GM19099 (cell line): ENCODE results near the gene OBSCN.

ENCODE experiments used
- POLR2A ChIP-seq: IDR thresholded peaks from 3 replicates; pipeline ENCODE4 v1.6.1; 2011; ENCODE audit warnings: low read depth; ENCODE audit not compliant: insufficient read length; ENCODE audit errors: extremely low read depth

OBSCN gene

GRCh38 chr1:228415221-228415620, 207.4 kb downstream of the OBSCN start:
- TF ChIP-seq POLR2A, result no peak

DNA sequence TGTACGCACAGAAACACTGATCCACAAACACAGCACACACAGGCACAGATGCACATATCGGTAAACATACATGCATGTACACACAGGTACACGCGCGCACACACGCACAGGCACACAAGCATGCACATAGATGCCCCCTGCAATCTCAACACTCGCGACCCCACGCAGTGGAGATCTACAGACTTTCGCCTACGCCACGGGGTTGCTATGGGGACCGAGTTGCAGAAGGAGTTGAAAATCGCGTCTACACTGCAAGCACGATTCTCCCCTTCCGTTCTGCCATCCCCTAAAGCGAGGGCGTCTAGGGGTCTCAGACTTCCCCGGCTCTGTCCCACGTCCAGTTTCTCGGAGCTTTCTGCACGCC, 208.0 kb downstream of the OBSCN start:
- TF ChIP-seq POLR2A, result no peak

DNA sequence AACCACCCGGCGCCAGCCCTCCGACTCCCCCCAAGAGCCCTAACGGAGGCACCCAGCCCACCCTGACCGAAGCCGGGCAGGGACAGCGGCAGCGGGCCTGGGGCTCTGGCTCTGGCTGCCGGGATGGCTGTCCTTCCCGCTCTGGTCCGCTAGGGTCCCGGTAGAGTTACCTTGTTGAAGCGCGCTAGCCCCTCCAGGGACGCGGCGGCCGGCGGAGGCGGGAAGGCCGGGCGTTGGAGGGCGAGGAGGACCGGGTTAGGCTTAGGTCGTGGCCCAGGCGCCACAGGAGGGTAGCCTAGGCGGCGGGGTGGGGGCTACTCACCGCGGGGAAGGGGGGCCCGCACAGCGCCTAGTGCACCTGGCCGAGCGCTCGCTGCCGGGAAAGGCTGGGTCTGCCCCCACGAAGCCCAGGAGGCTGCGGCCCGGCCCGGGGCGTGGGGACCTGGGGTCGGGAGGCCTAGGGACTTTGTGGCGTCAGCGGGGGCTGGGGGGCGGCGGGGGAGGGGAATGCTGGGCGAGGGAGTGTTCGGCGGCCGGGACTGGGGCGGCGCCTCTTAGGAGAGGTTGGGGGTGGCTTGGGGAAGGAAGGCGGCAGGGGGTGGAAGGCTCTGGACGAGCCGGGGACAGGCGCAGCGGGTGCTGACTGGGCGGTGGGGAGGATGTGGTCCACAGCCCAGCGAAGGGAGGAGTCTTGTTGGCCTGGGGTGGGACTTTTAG, 208.5 kb downstream of the OBSCN start, which contains the start of gene TRIM17:
TRIM17 (minus strand) TSS at position 645 of the 717 bp plus-strand sequence. CDS start 1,789 bp downstream, outside the sequence.
- no peak for TF ChIP-seq POLR2A

- TF ChIP-seq POLR2A, result no peak
Measured at GRCh38 chr1:228417061-228417460, 209.2 kb downstream of the OBSCN start.

DNA sequence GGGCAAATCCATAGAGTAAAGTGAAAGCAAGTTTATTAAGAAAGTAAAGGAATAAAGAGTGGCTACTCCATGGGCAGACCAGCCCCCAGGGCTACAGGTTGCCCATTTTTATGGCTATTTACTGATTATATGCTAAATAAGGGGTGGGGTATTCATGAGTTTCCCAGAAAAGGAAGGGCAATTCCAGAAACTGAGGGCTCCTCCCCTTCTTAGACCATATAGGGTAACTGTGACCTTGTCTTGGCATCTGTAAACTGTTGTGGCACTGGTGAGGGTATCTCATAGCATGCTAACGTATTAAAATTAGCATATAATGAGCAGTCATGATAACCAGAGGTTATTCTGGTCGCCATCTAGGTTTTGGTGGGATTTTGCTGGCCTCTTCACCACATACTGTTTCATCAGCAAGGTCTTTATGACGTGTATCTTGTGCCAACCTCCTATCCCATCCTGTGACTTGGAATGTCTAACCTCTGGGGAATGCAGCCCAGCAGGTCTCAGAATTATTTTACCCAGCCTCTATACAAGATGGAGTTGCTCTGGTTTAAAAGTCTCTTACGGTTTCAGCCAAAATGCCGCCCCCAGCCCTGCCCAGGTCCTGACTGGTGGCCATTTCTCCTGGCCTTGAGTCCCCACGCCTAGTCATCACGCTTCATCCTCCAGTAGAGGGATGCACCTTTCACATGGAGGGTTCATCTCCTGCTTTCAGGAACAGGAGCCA, 209.8 kb downstream of the OBSCN start:
- no peak for TF ChIP-seq POLR2A

DNA sequence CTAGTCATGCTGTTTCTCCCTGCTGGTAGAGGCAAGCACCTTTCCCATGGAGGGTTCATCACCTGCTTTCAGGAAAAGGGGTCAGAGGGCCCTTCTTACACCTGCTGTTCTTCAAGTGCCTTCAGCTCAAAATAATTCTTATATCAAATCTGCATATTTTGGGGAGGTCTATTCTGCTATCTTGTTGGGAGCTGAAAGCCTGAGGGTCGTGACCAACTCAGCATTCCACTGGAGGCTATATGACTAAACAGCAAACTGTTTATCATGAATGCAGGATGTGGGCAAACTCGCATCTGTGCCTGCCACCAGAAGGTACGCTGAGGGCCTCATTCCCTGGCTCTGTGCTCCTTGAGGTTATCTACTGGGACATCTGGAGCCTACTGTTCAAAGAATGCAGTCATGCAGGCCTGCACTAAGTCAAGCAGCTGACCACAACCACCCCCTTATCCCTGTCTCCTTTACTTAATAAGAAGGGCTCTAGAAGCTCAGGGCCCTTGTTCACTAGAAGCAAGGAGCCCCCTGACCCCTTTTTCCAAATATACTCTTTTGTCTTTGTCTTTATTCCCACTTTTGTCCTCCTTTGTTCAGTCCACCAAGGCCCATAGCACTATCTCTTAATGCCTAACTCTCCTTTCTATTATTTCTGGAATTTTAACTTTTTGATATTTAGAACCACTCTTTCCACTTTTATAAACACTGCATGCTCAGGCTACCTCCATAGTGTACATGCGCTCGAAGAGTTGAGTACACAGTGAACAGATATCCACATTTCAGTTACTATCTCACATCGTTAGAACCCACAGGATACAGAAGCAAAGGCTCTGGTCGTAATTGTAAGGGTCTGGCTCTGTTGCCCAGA, 213.4 kb downstream of the OBSCN start:
- no peak for TF ChIP-seq POLR2A

GRCh38 chr1:228423404-228424053, 215.7 kb downstream of the OBSCN start:
- TF ChIP-seq POLR2A, result no peak

DNA sequence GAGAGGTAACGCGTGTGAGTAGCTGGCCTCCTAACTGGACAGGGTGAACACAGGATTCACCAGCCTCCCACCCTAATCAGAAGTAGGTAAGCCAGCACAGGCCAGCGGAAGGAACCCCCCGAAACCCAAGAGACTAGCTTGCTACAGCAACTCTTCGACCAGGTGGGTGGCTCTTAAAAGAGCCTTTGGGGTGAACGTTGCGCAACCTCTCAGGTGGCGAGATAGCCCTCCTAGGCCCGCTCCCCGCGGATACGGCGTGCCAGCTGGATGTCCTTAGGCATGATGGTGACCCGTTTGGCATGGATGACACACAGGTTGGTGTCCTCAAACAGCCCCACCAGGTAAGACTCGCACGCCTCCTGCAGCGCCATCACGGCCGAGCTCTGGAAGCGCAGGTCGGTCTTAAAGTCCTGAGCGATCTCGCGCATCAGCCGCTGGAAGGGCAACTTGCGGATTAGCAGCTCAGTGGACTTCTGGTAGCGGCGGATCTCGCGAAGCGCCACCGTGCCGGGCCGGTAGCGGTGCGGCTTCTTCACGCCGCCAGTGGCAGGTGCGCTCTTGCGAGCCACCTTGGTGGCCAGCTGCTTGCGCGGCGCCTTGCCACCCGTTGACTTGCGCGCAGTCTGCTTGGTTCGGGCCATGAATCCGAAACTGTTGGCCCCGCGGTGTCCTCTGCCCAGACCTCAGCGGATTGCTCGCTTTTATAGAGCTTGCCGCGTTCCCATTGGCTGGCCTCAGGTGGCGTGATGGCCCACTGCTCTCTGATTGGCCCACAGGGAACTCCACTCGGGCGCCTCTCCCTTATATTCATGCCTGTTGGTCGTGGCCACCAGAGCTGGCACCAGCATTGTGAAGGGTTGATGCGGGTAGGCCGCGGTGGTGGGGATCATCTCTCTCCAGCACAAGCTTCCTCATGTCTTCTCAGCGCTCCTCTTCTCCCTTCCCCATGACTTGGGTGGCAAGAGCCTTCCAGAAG, 217.1 kb downstream of the OBSCN start:
- no peak for TF ChIP-seq POLR2A

DNA sequence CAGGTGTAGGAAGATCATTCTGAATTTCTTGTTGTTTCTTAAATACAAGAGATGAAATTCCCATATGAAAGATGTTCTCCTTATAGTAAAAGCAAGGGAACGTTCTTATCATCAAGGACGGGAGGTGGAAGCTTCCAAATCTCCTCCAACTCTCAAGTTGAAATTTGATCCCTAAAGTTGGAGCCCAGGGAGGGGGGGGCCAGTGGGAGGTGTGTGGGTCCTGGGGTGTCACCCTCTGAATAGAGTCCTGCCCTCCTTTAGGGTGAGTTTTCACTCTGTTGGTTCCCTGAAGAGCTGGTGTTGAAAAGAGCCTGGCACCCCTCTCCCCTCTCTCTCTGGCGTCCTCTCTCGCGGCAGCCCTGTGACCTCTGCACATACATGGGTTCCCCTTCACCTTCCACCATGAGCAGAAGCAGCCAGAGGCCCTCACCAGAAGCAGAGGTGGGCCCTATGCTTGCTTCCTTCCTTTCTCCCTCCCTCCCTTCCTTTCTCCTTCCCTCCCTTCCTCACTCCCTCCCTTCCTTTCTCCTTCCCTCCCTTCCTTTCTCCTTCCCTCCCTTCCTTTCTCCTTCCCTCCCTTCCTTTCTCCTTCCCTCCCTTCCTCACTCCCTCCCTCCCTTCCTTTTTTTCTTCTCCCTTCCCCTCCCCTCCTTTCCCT, 218.8 kb downstream of the OBSCN start:
- no peak for TF ChIP-seq POLR2A

DNA sequence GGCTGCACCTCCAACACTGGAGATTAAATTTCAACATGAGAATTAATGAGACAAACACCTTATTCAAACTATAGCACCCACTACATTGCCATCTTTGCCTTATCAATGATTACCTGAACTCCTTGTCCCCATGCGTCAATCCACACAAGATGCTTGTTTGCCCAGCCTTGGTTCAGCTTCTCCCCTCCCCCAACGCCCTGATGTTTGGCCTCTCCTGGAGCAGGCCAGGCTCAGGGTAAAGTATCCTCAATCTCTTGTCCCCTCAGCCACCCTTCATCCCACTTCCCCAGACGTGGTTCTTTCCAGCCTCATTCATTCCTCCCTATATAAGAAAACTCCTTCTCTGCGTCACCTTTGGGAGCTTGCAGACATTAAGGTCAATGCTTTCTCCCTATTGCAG, 220.6 kb downstream of the OBSCN start:
- no peak for TF ChIP-seq POLR2A
